GM12801 (cell line): ENCODE data around the gene NDUFV2.

Experiments used
- TF ChIP-seq, protein P1 (sequence below): IDR thresholded peaks from one replicate; pipeline ENCODE4 v1.5.1; 2011; ENCODE audit warnings: control low read depth; ENCODE audit not compliant: insufficient read length; ENCODE audit errors: extremely low read depth

NDUFV2 gene

DNA sequence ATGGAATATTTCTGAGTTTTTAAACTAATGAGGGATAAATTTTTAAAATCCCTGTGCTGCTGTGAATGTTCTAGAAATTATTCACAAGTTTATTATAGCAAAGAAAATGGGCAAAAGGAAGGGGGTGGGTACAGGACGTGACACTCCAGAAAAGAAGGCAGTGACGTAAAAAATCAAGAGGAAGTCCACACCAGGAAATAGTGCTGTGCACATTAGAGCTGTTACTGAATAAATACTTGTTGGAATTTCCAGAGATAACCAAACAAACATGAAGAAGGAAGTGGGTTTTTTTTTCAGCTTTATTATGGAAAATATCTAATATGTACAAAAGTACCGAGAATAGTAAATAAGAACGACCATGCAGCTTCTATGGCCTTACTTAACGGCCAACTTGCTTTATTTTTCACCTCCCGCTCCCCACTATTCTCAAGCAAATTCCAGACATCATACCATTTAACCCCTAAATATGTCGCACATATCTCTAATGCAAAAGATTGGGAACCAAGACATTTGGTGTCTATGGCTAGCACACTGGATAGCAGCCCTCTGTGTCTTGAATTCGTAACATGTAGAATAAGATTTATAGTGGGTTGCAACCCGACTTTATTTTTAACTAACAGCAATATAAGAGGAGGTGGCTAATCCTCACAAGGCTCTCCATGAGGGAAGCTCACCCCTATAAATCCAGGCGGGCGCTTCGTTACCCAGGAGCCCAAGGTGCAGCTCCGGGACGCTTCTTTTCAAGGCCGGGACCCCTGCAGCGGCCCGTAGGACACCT is 580 bp upstream of the NDUFV2 start:
- TF ChIP-seq, protein P1, sequence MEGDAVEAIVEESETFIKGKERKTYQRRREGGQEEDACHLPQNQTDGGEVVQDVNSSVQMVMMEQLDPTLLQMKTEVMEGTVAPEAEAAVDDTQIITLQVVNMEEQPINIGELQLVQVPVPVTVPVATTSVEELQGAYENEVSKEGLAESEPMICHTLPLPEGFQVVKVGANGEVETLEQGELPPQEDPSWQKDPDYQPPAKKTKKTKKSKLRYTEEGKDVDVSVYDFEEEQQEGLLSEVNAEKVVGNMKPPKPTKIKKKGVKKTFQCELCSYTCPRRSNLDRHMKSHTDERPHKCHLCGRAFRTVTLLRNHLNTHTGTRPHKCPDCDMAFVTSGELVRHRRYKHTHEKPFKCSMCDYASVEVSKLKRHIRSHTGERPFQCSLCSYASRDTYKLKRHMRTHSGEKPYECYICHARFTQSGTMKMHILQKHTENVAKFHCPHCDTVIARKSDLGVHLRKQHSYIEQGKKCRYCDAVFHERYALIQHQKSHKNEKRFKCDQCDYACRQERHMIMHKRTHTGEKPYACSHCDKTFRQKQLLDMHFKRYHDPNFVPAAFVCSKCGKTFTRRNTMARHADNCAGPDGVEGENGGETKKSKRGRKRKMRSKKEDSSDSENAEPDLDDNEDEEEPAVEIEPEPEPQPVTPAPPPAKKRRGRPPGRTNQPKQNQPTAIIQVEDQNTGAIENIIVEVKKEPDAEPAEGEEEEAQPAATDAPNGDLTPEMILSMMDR: no peak

DNA sequence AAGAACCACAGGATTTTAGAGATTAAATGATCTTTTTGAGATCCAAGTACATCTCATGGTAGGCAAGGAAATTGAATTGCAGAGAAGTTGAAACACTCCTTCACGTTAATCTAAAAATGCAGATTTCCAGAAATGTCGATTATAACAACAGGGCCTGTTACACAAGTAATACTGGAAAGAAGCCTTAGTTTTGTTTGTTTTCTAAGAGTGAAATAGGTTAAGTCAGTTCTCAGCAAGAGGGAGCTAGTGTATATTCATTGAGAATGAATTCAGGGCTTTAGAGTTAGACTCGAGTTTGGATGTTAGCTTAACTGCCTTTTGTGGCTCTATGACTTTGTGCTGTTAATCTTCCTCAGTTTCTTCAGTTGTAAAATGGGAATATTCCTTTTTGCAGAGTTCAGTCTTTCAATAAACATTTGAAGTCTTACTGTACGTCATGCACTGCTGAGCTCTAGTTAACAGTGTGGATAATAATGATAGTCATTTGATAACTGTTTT is 926 bp downstream of the NDUFV2 start:
- TF ChIP-seq, protein P1: no peak

DNA sequence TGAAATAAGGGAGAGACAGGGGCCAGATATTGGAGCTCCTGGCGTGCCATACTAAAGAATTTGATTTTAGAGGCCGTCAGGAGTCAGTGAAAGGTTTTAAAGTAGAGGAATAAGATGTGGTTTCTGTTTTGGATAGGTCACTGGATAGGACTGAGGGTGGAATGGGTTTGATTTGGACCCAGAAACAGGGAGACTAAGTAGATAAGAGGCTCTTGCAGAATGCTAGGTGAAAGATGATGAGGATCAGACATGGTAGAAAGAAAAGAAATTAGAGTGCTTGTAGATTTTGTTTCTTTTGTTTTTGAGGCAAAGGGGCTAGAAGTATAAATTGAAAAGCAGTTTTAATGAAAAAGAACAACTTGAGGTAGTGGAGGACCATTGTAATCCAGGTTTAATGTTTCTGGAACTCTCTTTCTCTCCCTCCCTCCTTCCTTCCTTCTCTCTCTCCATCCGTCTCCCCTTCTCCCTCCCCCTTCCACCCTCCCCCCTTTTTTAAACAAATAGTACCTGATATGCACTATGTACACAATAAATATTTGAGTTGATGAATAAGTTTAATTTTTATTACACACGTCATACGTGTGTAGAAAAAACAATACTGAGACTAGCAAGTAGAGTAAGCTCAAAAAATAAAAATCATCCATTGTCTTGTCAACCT is 1.9 kb downstream of the NDUFV2 start:
- TF ChIP-seq, protein P1: no peak

DNA sequence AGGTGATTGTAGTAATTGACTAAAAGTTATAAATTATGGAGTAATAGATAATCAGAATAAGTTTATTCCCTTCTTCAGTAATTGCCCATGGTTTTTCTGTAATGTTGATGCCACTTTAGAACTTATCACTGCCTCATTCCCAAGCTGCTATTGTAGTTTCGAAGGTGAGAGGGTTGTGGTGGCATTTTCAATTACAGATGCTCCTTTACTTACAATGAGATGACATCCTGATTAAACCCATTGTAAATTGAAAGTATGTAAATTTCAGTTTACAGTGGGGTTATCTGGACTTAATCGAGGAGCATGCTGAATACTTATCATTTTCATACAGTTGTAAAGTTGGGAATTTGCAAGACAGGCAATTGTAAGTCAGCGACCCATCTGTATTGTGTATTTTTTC is 2.9 kb downstream of the NDUFV2 start:
- TF ChIP-seq, protein P1: no peak

DNA sequence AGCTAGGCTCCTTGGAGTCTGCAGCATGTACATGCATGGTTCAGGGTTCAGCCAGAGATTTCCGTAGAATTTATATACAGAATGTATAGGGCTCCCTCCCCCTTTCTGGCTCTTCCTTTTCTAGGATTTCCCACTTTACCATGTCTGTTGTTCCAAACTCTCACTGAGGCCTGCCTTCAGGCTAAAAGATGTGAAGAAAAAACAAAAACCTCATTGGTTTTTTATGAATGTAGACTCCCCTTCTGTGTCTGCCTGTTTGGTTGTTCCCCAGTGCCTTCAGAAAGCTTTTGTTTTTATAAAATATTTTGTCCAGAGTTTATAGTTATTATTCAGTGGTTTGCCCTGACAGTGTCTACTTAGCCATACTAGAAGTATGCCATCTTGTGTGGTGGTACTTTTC is 3.6 kb downstream of the NDUFV2 start:
- TF ChIP-seq, protein P1: no peak

DNA sequence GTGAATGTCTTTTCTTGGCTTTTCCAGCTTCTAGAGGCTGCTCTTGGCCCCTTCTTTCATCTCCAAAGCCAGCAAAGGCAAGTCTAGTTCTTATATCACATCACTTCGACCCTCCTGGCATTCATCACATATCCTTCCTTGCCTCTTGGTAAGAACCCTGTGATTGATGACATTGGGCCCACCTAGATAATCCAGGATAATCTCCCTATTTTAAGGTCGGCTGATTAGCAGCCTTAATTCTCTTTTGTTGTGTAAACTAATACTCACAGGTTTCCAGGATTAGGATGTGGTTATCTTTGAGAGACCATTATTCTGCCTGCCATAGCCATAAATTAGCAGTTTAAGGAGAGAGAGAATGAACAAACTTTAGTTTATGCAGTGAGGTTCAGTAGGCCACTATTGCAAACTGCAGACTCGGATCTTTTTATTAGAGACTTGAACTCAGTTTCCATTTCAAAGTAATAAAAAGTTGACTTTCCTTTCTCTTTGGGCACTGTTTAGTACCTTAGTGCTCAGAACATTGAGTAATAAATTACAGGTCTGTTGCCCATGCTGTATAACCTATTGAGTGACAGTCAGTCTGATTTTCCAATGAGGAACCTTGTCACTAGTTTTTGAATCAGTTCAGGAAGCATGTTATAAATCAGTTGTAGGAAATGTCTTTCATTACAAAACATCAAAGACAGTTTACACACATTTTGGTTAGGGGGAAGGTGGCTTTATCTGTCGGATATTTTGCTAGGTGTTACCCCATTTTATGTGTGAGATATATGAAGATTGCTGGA is 4.5 kb downstream of the NDUFV2 start:
- TF ChIP-seq, protein P1: no peak

DNA sequence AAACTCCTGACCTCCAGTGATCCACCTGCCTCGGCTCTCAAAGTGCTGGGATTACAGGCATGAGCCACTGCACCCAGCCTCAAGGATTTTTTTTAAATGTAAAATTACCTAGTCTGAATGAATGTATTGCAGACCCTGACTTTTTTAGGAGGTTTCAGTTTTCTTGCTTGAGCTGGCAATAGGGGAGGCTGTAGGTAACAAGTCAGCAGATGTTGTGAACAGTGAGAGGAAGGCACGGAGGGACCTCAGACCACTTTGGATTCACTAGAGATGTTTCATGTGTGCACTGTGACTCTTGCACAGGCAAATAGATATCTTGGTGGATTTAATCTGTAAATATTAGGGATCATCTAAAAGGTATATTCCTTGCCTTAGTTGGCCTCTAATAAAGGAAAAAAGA is 6.4 kb downstream of the NDUFV2 start:
- TF ChIP-seq, protein P1: no peak
